EH (cell line): ENCODE results near the gene KAT6B.

ENCODE experiments used
- DNase-seq: peaks from one replicate; pipeline ENCODE4 v3.0.0-alpha.2; 2015; ENCODE audit warnings: low read depth

Gene KAT6B

DNA sequence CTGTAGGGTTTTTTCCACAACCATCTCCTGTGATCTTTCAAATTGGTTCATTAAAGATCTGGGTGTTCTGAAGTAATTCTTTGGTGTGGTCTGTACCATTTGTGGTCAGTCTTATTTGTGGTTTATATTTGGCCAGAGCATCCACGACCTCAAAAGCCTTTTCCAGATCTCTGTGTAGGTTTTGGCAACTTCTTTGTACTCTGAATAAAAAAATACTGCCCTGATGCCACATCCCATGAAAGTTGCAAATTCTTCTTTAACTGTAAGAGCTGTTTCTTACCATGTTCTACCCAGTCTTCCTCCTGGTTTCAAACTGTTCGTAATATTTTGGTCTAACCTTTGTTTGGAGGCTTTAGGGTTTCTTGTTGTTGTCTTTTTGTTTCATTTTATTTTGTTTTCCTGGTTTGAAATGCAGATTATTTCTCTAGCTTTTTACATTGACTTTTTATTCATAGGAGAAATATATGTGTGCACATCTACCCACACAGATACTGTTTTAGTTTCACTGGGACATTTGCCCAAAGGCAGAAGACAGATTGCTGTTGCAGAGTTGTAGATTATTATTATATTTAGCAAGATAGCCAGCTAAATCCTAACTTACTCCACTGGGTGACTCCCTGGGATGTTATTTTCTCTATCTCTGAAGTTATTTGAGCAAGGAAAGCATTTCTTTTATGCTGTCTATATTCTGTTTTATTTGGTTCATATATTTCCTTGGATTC is 161.8 kb downstream of the KAT6B start:
- DNase-seq: peak; percentile 8

DNA sequence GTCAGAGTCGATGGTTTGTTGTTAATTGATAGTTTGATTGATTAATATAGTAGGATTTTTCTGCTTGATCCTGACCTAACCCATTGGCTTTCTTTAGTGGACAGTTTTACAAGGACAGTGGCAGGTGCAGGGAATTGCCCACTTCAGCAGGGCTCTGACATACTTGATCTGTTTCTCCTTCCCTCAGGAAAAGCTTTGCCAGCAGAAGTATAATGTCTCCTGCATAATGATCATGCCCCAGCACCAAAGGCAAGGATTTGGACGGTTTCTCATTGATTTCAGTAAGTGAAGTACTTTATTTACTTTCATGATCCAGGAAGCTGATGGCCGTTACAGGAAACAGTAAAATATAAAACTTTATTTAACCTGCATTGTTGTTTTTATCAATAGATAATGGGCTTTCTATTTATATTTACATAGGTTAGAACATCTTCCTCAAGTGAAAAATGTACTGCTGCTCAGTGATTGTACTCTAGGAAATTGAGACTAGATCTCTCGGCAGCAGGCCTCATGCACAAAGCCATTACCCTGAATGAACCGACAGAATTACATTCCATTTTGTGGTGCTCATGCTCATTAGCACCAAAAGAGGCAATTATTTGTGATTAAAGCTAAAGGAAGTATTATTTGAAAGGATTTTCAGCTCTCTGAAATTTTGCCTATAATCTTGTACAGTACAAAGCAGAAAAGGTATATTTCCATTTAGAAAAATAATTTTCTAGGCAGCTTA is 162.6 kb downstream of the KAT6B start:
- peak; percentile 28 for DNase-seq

DNA sequence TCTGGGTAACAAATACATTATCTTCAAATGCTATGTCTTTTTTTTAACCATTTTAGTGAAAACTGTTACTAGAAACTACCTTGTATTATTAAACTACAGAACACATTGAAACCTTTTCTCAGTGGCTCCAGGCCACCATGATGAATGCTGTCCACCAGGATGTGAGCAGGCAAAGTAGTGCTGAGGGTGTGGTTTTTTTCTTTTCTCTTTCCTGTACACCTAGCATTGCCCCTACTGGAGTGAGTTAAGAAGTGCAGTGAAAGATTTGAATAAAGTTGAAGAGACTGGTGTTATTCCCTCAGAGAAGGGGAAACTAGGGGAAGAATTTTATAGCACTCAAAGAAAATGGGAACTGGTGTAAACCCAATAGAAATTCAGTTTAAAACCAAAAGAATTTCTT is 165.0 kb downstream of the KAT6B start:
- DNase-seq: peak; percentile 16

DNA sequence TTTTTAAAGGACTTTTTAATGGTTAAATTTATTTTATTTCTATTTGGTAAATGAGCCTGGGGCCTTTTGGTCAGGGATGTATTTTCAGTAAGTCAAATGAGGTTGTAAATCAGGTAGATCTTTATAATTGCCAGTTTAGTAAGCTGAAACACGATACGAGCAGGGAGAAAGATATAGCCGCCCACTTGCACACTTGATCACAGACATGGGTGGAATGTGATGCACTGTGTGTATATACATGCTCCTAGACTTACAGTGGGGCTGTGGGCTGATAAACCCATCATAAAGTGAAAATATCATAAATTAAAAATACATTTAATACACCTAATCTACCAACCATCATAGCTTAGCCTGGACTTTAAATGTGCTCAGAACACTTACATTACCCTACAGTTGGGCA is 165.7 kb downstream of the KAT6B start:
- no peak for DNase-seq

DNA sequence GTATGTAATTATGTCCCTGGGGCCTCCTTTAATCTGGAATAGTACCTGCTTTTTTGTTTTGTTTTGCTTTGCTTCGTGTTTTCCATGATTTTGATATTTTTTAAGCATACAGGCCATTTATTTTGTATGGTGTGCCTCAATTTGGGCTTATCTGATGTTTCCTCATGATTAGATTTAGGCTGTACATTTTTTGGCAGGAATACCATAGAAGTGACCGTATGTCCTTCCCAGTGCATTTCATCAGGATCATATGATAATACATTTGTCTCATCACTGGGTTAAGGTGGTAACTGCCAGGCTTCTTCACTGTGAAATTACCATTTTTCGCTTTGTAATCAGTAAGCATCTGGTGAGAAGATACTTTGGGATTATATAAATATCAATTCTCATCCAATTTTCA is 167.2 kb downstream of the KAT6B start:
- DNase-seq: no peak

DNA sequence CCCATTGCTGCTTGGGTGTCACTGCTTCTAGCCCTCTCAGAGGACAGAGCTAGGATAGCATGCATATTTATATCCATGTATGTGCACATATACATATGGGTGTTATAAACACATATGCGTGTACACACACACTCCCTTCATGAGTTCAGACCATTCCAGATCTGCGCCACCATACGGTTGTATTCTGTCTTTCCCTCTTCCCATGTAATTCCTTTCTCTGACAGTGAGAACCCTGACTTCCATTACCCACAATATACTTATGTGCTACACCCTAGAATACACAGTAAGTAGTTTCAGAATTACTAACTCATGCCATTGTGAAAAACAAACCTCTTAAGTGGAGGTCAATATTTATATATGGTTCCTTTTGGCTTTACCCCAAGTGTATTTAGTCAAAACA is 168.5 kb downstream of the KAT6B start:
- DNase-seq: no peak

DNA sequence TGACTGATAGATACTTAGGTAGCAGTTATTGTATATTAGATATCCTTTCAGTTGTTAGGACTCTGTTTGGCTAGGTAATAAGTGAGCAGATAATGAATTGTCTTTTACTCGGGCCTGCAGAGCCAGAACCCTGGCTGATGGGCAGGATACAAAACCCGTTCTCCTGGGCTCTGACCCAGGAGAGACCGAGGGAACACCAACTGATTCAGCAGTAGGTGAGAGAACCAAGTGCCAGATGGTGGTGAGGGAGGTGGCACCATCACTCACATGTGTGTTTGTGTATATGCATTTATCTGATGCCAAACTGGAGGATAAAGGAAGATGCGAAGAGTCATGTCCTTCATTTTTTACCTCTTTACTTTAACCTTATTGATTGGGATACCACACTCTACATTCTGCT is 169.4 kb downstream of the KAT6B start:
- no peak for DNase-seq

DNA sequence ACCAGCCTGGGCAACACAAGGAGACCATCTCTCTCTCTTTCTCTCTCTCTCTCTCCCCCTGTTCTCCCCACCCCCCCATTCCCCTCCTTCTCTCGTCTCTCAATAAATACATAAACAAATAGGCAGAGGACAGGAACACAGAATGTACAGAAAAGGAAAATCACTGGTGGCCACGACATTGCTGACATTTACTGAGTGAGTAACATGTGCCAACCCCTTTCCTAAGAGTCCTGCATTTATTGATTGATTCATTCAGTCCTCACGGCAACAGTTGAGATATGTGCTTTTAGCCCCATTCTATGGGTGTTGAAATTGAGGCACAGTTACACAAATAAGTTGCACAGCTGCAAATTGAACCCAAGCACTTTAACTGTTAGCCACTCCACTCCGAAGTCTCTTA is 170.8 kb downstream of the KAT6B start:
- DNase-seq: no peak

DNA sequence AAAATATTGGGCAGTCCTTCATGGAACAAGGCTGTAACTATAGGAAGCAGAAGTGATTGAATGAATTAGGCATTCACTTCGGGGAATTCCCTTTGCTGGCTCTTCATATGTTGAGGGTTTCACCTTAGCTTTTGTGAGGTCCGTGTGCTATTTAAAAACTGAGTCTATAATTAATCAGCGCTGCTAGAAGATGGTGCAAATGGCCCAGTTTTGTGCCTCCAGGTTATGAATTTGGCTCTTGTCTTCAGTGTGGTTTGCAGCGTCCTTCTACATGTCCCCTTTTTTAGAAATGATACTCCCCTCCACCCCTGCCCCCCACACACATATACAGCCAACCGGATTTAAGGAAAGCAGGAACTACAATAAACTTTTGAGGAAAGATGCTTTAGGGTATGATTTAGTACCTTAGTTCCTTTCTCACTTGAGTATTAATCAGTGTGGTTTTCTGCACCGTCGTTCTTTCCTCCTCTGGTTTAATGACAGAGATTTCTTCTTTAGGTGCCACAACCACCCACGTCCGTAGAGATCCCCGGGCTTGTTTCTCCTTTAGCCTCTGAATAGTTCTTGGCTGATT is 174.4 kb downstream of the KAT6B start:
- no peak for DNase-seq

DNA sequence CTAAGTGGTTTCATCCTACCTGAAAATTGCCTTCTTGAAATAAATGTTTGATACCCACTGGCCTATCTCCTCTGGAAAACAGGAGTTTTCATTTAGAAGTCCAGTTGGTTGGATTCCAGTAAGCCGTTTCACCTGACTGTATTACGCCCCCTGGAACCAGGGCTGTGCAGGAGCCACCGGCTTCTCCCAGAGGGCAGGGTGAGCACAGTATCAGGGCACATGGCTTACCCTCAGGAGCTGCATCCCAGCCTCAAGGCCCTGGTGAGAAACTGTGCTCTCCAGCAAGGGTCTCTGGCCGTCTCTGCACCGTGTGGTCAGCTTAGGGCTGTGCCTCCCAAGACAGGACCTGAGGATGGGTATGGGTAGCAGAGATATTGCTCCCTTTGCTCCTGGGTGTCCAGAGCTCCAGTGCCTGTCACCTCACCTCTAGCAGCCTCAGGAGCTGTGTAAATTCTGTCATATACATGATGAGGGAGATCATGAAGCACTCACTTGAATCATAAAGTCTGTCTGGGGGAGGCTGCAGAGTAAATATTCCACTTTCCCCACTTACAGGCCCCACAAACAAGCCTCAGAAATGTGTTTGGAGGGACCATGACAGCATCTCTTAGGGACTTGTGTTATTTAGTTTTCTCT is 175.4 kb downstream of the KAT6B start:
- DNase-seq: no peak

DNA sequence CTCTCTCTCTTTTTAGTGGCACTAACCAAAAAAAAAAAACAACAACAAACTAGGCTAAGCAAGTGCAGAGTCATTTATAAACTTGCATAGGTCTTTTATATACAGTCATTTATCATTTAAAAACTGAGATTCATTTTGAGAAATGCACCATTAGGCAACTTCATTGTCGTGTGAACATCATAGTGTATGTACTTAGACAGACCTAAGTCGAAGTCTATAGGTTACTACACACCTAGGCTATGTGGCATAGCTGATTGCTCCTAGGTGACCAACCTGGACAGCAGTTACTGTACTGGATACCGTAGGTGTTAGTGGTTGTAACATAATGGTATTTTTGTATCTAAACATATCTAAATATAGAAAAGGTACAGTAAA is 175.9 kb downstream of the KAT6B start:
- DNase-seq: no peak

DNA sequence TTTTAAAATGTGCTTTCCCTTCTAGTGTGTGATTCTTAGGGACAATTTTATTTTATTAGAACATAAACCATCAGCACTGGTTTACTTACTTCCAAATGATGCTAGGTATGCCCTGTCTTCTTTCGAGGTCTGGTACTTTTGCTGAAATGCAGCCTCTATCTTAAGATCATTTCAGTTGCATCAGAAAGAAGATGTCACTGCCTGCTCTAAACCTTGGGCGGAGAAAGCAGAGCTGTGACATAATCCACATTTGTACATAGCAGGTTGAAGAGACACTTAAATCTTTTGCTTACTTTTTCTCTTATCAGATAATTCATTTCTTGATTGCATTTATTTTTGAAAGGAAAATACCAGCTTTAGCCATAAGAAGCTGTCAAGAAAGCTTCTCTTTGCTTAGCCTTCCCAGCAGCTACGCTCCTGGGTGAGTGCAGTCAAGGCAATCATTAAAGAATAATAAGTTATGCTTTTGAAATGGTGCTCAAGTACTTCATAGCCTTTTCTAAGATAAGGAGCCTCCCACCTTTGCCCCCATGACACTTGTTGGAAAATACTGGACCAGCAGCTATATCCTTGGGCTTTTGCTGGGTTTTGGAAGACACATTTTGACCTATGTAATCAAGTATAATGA is 176.7 kb downstream of the KAT6B start:
- no peak for DNase-seq

DNA sequence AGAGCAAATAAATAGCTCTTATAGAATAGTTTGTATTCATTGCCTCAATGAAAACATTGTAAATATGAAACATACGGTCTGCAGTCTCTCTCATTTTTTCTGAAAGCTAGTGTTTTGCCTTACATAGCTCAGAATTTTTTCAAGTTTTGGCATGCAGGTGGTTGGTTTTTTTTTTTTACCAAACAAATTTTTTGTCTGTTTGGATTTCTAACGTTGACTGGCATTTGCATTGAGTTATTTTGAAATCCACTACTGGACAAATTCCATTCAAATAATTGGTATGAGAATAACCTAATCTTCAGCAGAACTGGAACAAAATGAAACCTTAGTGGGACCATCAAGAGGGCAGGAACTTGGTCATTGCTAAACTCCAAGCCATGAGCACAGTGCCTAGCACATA is 177.5 kb downstream of the KAT6B start:
- DNase-seq: peak; percentile 5

DNA sequence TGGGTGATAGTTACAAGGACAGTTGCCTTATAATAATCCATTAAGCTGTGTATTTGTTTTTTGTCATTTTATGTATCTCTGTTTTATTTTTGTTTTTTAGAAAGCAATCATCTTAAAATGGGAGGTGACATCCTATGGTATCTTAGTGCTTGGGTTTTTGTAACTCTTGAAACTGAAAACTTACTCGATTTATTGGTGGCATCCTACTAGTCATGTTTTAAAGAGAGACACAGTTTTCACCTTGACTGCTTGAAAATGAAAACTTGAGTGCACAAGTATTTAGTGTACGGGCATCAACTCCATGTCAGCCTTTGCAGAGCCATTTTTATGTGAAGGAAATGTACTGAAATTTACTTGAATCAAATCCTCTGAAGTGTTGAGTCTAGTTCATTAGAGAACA is 181.2 kb downstream of the KAT6B start:
- no peak for DNase-seq

DNA sequence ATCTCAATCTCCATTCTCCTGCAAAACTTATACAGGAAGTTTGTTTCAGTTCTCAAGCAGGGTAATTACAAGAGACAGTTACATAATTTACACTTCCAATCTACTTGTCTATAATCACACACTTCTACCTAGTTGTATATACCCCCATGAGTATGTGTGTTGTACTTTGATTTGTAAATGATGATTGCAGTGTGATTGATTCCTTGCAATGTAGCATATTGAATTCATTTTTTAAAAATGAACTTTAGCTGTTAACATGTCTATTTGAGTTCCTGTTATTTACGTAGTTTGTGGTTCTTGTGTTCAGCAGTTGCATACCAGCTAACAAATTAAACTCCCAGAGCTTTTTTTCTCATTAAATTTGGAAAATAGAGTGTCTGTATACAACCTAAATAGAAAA is 182.6 kb downstream of the KAT6B start:
- no peak for DNase-seq

DNA sequence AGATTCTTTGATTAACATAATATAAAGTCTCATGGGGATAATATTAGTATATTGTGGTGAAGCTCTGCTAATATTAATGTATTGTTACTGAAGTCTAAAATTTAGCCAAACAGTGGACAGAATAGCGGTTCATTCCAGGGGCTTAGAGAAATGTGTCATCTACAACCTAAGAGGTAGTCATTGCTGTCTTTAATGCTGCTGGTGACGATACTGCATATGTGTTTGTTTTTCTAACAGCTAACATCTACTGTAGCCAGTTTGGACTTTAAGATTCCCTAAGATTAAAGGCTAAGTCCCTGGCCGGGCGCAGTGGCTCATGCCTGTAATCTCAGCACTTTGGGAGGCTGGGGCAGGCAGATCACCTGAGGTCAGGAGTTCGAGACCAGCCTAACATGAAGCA is 183.0 kb downstream of the KAT6B start:
- DNase-seq: no peak

DNA sequence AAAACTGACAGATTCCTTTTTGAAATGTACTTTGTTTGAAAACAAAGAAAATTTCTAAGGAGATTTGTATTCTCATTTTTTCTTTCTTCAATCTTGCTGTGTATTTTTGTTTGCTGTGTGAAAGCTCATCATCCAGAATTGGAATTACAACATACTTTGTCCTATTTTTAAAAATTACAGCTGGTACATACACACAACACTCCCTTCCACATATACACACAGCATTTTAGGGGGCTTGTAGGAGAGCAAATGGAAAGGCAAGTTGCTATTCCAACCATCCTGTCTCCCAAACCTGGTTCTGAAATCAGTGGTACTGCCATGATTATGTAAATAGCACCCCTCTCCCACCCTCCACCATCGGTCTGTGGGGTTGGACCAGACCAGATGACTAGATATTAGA is 184.0 kb downstream of the KAT6B start:
- DNase-seq: no peak

DNA sequence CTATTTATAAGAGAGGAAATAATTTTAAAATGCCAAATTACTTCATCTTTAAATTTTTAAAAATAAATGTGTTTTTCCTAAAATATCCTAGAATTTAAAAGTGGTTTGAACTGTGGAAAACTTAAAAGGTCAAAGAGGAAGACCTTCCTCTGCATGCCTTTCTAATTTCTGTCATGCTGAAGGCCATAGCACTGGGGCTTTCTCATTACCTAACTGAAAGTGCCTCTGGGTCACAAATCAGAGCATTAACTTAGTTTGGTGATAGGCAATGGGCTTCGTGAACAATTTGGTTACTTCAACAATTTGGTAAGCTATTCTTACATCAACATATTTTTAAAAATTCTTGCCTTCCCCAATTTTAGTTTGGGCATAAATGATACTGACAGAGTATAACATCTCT is 184.8 kb downstream of the KAT6B start:
- no peak for DNase-seq

DNA sequence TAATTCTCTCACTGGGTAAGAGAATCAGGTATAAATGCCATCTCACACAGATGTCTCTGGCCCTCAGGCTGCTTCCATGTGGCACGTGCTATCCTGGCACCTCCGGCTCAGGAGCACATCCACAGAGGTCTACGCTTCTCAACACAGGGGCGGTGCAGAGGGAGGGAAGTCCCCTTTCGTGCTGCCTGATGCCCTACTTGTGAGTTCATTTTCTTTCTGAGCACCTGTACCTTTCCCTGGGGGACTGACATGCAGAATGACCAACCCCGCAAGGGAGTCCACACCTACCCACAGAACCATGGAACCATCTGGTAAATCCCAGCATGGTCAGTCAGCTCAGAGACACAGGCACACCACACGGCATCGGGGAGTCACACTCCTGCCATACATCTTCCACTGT is 186.1 kb downstream of the KAT6B start:
- DNase-seq: no peak

DNA sequence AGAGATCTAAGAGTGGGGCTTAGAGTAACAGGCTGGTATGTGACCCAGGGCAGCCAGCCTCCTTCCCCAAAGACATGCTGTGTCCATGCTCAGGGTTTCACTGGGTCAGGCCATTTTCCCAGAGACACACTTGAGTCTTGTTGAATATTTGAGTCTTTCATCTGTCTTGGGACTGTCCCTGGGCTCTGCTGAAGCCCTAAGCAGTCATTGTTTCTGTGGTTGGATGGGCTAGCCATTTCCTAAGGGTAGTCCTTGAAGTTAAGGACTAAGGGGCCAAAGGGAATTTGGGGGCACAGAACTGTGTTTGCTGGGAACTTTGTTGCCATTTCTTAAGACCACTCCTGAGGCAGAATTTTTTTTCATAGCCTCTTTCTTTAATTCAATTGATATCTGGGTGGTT is 186.6 kb downstream of the KAT6B start:
- DNase-seq: no peak

DNA sequence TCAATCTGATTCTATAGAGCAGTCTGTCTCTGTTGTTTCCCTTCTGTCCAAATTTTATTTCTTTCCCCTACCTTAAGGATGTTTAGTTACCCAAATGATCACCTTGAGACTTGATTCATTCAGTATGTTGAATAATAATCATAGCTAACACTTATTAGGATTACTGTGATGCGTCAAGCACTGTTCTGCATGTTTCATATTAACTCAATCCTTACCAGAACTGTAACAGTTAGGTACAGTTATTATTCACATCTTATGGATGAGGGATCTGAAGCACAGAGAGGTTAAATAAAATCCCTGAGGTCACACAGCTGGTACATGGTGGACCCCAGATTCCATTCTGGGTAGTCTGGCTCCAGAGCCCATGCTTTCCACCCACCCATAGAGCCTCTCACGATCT is 187.1 kb downstream of the KAT6B start:
- DNase-seq: no peak

DNA sequence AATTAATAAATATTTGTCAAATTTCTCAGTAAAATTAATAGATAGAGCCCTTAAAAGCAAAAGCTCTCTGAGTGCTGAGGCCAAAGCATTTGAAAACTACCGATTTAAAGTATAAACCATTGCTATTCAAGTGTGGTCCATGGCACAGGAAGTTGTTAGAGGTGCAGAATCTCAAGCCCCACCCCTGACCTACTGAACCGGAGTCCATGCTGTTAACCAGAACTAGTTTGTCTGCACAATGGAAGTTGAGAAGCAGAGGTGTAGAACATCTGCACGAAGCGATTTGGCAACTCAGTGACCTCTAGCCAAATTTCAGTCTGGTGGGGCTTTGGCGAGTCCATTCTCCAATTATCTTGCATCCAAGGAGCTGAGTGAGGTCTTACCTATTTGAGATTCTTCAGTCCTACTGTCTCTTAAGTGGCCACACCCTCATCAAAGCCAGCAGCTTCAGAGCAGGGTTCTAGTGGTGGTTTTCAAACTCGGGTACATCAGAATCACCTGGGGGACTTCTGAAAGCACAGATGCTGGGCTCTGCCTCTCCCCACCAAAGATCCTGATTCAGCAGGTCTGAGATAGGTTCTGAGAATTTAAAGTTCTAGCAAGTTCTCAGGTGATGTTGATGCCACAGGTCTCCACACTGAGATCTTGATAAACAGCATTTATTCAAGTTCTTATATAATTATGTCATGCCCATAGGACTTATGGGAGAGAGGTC is 188.3 kb downstream of the KAT6B start:
- DNase-seq: no peak
